Activated CD4-positive, alpha-beta T cell treated with anti-CD3 and anti-CD28 coated beads, Interleukin-2, amount 10 ng/mL, durations not matched to agents 24 days and 14 days (primary cell): Measurements from ENCODE around the gene SLC28A1. TPM values are rescaled to one million over a fixed set of nuclear protein-coding genes. Genes with fewer than 3 reads are reported as not detected.
"Not testable (repeated sequence)": the region's sequence is repeated elsewhere in the genome, so short reads cannot be mapped to it uniquely, and the experiment has no call there.

Experiments used
- DNase-seq: peaks from one replicate; pipeline ENCODE4 v3.0.0; 2022
- H3K27ac Mint-ChIP-seq: one replicate; pipeline ENCODE4 v1.8.0; 2022; ENCODE audit warnings: mild to moderate bottlenecking, mixed read lengths
- H3K27me3 Mint-ChIP-seq: one replicate; pipeline ENCODE4 v1.8.0; 2022; ENCODE audit warnings: mixed read lengths
- H3K36me3 Mint-ChIP-seq: one replicate; pipeline ENCODE4 v1.8.0; 2022; ENCODE audit warnings: low read depth, mild to moderate bottlenecking, mixed read lengths
- H3K4me1 Mint-ChIP-seq: one replicate; pipeline ENCODE4 v1.8.0; 2021; ENCODE audit warnings: mixed read lengths
- H3K4me3 Mint-ChIP-seq: one replicate; pipeline ENCODE4 v1.8.0; 2022; ENCODE audit warnings: mild to moderate bottlenecking, moderate library complexity, mixed read lengths
- H3K9me3 Mint-ChIP-seq: one replicate; pipeline ENCODE4 v1.8.0; 2021; ENCODE audit warnings: mixed read lengths
- intact Hi-C: fragments of 100-400 bp; cut with micrococcal nuclease; formaldehyde crosslinking; loops from one replicate; pipeline ENCODE4 v1.15.1; 2023
- total RNA-seq: library from RNA; stranded (reverse); gene quantifications from 2 replicates; pipeline ENCODE4 v1.2.3, GENCODE V29; 2022

SLC28A1 gene
- total RNA-seq, 1 donor from 2014 or later: not detected

- DNase-seq: no peak
- intact Hi-C loops: no loop called here
- H3K27me3 Mint-ChIP-seq: peaks cover 4% of the 10 kb centered on the region
- peak overlapping the region; percentile 46 for H3K27ac Mint-ChIP-seq
- H3K9me3 Mint-ChIP-seq: no peaks in the 10 kb centered on the region
- H3K4me1 Mint-ChIP-seq: peaks cover 16% of the 10 kb centered on the region
- H3K4me3 Mint-ChIP-seq: peak overlapping the region; percentile 43
- H3K36me3 Mint-ChIP-seq: peaks cover 3% of the 10 kb centered on the region
Observed at GRCh38 chr15:84915606-84915958, 31.1 kb downstream of the SLC28A1 start.

- peaks cover 11% of the 10 kb centered on the region for H3K4me1 Mint-ChIP-seq
- intact Hi-C loops: no loop called here
- H3K27ac Mint-ChIP-seq: no peak overlapping the region
- peaks cover 4% of the 10 kb centered on the region for H3K27me3 Mint-ChIP-seq
- H3K36me3 Mint-ChIP-seq: peaks cover 2% of the 10 kb centered on the region
- no peak overlapping the region for H3K4me3 Mint-ChIP-seq
- DNase-seq: no peak
- H3K9me3 Mint-ChIP-seq: no peaks in the 10 kb centered on the region
Observed at GRCh38 chr15:84917452-84917851, 33.0 kb downstream of the SLC28A1 start.

DNA sequence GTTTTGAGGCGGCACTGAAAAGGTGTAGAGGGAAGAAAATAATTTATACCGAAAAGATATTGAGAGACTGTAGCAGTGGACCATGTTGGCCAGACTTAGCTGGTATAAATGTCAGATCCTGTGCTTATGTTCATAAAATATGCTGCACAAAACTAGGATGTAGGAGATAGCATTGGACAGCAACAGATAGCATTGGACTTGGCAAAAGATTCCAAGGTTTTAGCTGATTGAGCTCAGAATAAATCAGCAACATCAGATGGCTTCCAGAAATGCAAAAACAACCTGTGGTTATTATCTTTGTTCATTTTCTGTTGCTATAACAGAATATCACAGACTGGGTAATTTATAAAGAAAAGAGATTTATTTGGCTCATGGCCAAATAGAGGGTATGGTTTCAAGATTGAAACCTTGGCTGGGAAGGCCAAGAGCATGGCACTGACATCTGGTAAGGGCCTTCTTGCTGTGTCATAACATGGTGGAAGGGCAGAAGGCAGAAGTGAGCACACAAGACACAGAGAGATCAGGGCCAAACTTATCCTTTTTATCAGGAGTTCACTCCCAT lies 34.7 kb downstream of the SLC28A1 start:
- peaks cover 4% of the 10 kb centered on the region for H3K27me3 Mint-ChIP-seq
- H3K9me3 Mint-ChIP-seq: no peaks in the 10 kb centered on the region
- H3K4me1 Mint-ChIP-seq: peaks cover 10% of the 10 kb centered on the region
- H3K27ac Mint-ChIP-seq: no peak overlapping the region
- intact Hi-C loops: no loop called here
- no peak for DNase-seq
- H3K36me3 Mint-ChIP-seq: peaks cover 2% of the 10 kb centered on the region
- H3K4me3 Mint-ChIP-seq: no peak overlapping the region

- Mint-ChIP-seq H3K27me3 (peaks cover 4% of the 10 kb centered on the region), H3K9me3 (no peaks in the 10 kb centered on the region), H3K36me3 (no peaks in the 10 kb centered on the region), H3K27ac (no peak overlapping the region), H3K4me1 (no peaks in the 10 kb centered on the region), H3K4me3 (no peak overlapping the region)
- intact Hi-C loops: loop anchor here (10.0 kb wide), 1 partner anchor 46 kb away; no protein-coding TSS in a partner anchor
- DNase-seq: no peak
Observed at GRCh38 chr15:84921121-84921520, 36.7 kb downstream of the SLC28A1 start.

DNA sequence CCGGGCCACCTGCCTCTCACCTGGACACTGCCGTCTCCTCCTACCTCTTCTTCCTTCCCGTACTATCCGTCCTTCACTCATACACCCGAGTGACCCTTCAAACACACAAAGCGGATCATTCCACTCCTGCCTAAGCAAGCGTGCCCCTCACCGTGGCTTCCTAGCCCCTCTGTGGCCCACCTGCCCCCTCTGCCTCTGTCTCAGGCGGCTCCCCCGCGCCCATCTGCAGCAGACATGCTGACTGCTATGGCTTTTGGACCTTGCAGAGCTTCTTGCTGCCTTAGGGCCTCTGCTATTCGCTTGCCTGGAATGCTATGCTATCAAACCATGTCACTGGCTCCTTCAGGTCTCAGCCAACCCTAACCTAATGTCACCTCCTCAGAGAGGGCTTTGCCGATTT lies 38.1 kb downstream of the SLC28A1 start:
- H3K9me3 Mint-ChIP-seq: no peaks in the 10 kb centered on the region
- H3K4me1 Mint-ChIP-seq: no peaks in the 10 kb centered on the region
- no peaks in the 10 kb centered on the region for H3K36me3 Mint-ChIP-seq
- no peak overlapping the region for H3K4me3 Mint-ChIP-seq
- H3K27ac Mint-ChIP-seq: no peak overlapping the region
- DNase-seq: no peak
- peaks cover 4% of the 10 kb centered on the region for H3K27me3 Mint-ChIP-seq
- intact Hi-C loops: loop anchor here (10.0 kb wide), 1 partner anchor 48 kb away; no protein-coding TSS in a partner anchor

DNA sequence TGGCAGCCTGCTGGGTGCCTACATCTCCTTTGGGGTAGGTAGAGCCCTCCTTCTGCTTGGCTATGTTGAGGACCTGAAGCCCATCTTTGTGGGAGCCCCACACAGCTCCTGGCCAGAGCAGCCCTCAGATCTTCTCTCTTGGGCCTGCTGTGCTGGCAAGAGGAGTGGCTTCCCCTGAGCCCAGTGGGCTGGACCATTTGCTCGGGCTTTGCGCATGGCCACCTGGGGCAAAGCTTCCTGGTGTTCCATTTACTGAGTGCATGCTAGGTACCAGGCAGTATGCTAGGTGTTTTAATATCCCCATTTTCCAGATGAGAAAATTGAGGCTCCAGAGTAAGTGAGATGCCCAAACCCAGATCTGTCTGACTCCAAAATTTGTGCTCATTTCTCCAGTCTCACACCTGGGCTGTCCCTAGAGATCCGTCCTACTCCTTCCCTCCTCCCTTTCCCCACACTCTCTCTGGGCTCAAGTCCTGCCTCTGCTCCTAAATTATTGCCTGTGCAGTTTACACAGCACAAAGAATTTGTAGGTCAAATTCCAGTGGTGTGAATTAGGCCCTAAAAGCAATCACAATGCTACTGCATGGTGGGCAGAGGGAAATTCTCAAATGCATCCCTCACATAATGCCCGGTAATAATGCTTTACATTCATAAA lies 39.7 kb downstream of the SLC28A1 start:
- no peak for DNase-seq
- Mint-ChIP-seq H3K4me1 (peaks cover 5% of the 10 kb centered on the region), H3K36me3 (no peaks in the 10 kb centered on the region), H3K9me3 (no peaks in the 10 kb centered on the region), H3K27me3 (peaks cover 2% of the 10 kb centered on the region), H3K27ac (no peak overlapping the region), H3K4me3 (no peak overlapping the region)
- intact Hi-C loops: loop anchor here (10.0 kb wide), 1 partner anchor 49 kb away; no protein-coding TSS in a partner anchor

DNA sequence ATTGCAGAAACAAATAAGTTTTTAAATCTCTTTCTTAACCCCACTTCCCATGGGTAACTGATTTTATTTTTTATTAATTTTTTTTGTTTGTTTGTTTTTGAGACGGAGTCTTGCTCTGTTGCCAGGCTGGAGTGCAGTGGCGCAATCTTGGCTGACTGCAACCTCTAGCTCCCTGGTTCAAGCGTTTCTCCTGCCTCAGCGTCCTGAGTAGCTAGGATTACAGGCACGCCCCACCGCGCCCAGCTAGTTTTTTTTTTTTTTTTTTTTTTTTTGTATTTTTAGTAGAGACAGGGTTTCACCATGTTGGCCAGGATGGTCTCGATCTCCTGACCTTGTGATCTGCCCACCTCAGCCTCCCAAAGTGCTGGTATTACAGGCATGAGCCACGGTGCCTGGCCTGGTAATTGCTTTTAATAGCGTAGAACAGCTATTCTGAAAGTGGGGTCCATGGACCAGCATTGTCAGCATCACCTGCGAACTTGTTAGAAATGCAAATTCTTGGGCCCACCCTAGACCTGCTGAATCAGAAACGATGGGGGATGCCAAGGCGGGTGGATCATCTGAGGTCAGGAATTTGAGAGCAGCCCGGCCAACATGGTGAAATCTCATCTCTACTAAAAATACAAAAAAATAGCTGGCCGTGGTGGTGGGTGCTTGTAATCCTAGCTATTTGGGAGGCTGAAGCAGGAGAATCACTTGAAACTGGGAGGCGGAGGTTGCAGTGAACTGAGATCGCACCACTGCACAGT lies 40.5 kb downstream of the SLC28A1 start:
- not testable (repeated sequence) for H3K27ac Mint-ChIP-seq, H3K36me3 Mint-ChIP-seq, H3K27me3 Mint-ChIP-seq, H3K4me3 Mint-ChIP-seq, H3K4me1 Mint-ChIP-seq, DNase-seq, H3K9me3 Mint-ChIP-seq
- intact Hi-C loops: loop anchor here (5.0 to 10.0 kb wide), 2 partner anchors 50 to 52 kb away; no protein-coding TSS in a partner anchor

DNA sequence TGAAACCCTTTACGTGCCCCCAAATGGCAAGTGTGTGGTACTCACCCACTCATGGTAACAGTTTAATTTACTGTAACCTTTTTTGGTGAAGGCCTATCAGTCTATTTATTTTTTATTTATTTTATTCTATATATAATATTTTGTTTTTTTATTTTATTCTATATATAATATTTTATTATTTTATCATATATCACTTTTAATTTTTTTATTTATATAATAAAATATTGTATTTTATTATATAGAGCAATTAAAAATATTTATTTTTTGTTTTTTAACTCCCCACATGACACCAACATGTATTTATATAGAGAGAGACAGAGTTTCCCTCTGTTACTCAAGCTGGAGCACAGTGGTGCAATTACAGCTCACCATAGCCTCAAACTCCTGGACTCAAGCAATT lies 41.4 kb downstream of the SLC28A1 start:
- Mint-ChIP-seq H3K4me3 (no peak overlapping the region), H3K27me3 (peaks cover 2% of the 10 kb centered on the region), H3K4me1 (peaks cover 5% of the 10 kb centered on the region), H3K9me3 (no peaks in the 10 kb centered on the region), H3K36me3 (no peaks in the 10 kb centered on the region), H3K27ac (no peak overlapping the region)
- intact Hi-C loops: loop anchor here (5.0 to 10.0 kb wide), 2 partner anchors 51 kb away; no protein-coding TSS in a partner anchor
- no peak for DNase-seq

DNA sequence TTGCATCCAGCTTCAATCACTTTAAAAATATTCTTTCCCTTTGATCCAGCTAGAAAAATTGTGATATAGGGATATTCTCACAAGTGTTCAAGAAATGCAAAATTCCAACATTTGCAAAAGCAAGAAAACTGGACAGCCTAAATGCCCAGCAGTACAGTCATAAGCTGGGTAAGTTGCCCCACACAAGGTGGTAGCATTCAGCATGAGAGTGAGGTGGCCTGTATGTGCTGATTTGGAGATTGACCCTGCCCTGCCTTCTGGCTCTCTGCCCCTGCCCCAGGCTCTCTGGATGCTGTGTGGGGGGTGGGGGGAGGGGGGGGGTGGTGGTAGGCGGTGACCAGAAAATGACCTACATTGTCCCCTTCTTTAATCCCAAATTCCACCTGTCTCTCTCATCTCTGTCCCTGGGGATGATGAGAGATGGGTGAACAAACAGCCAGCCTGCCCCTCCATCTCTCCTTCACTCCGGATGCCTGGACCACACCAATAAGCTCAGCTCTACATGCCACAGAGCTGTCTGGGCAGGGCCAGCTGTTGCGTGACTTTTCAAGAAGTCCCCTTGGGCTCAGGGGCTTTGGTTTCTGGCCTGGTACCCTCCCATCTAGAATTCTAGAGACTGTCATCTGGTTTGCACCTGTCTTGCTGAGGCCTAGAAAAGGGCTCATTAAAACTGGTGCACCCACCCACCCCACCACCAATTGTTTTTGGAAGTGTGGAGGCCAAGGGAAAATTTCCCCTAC lies 42.2 kb downstream of the SLC28A1 start:
- no peaks in the 10 kb centered on the region for H3K9me3 Mint-ChIP-seq
- intact Hi-C loops: loop anchor here (5.0 to 10.0 kb wide), 2 partner anchors 51 to 52 kb away; no protein-coding TSS in a partner anchor
- H3K4me3 Mint-ChIP-seq: no peak overlapping the region
- H3K27ac Mint-ChIP-seq: no peak overlapping the region
- no peaks in the 10 kb centered on the region for H3K27me3 Mint-ChIP-seq
- no peak for DNase-seq
- peaks cover 5% of the 10 kb centered on the region for H3K4me1 Mint-ChIP-seq
- H3K36me3 Mint-ChIP-seq: no peaks in the 10 kb centered on the region

DNA sequence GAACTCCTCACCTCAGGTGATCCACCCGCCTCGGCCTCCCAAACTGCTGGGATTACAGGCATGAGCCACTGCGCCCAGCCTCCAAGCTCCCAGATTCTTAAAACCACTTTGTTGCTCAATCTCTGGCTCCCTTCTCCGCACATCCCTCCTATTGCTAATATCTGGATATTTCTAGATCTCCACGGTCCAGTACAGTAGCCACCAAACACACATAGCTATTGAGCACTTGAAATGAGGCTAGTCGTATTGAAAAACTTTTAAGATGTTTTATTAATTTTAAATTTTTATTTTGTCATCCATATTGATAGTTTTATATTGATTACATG lies 44.3 kb downstream of the SLC28A1 start:
- H3K4me3 Mint-ChIP-seq: no peak overlapping the region
- H3K36me3 Mint-ChIP-seq: no peaks in the 10 kb centered on the region
- H3K27me3 Mint-ChIP-seq: peaks cover 3% of the 10 kb centered on the region
- intact Hi-C loops: loop anchor here (1.0 to 10.0 kb wide), 5 partner anchors 48 to 341 kb away; partner anchors contain the start of gene WDR73
- H3K9me3 Mint-ChIP-seq: no peaks in the 10 kb centered on the region
- H3K4me1 Mint-ChIP-seq: peaks cover 5% of the 10 kb centered on the region
- no peak for DNase-seq
- no peak overlapping the region for H3K27ac Mint-ChIP-seq

GRCh38 chr15:84929795-84930603 lies 45.5 kb downstream of the SLC28A1 start:
- Mint-ChIP-seq H3K4me1 (peaks cover 5% of the 10 kb centered on the region), H3K27me3 (peaks cover 3% of the 10 kb centered on the region), H3K36me3 (no peaks in the 10 kb centered on the region), H3K4me3 (no peak overlapping the region), H3K9me3 (no peaks in the 10 kb centered on the region), H3K27ac (no peak overlapping the region)
- intact Hi-C loops: loop anchor here (2.0 to 10.0 kb wide), 3 partner anchors 47 to 275 kb away; partner anchors contain the start of gene WDR73
- no peak for DNase-seq

DNA sequence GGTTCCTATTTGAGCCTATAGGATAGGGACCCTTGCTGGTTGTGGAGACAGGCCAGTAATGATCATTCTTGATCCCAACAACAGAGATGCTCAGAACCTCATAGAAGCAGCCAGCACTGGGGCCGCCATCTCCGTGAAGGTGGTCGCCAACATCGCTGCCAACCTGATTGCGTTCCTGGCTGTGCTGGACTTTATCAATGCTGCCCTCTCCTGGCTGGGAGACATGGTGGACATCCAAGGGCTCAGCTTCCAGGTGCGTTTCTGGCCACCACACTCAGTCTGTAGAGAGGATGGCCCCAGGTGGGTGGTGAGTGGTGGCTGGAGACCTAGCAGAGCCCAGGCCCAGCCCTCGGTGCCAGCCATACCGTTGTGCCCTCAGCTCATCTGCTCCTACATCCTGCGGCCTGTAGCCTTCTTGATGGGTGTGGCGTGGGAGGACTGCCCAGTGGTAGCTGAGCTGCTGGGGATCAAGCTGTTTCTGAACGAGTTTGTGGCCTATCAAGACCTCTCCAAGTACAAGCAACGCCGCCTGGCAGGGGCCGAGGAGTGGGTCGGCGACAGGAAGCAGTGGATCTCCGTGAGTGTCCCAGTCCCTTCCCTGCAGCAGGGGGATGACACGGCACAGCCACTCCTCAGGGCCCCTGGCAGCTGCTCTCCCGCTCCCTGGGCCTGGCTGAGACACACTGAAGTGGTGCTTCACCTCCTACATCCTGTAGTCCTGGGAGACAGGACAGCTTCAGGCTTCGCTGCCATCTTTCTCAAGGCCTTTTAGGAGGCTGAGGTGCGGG lies 50.7 kb downstream of the SLC28A1 start:
- Mint-ChIP-seq H3K27me3 (peaks cover 16% of the 10 kb centered on the region), H3K36me3 (no peaks in the 10 kb centered on the region), H3K4me3 (no peak overlapping the region), H3K27ac (no peak overlapping the region), H3K4me1 (peaks cover 2% of the 10 kb centered on the region), H3K9me3 (no peaks in the 10 kb centered on the region)
- DNase-seq: no peak
- intact Hi-C loops: no loop called here
